ENCODE measurements around the gene ADGRV1.

Gene ADGRV1

GRCh38 chr5:91212714-91213092 is 654.1 kb downstream of the ADGRV1 start:
- Histone ChIP-seq H2AFZ (ENCODE audit: low read length) (no peak overlapping the region), H3K9ac (ENCODE audit: low read depth, low read length, poor library complexity, severe bottlenecking) (no peak overlapping the region), H3K4me2 (ENCODE audit: low read depth, low read length, poor library complexity, severe bottlenecking) (no peak overlapping the region)

More at GRCh38 chr5:91212714-91213092, 654.1 kb downstream of the ADGRV1 start:
- TF ChIP-seq EZH2phosphoT487 (IDR thresholded peaks at IDR 0.05; ENCODE audit: borderline replicate concordance) (no peak), CTCF (conservative IDR thresholded peaks at IDR 0.05; ENCODE audit: low read length) (no peak)
- no peaks in the 10 kb centered on the region for H3F3A ChIP-seq (ENCODE audit: low read depth)
- no peaks in the 10 kb centered on the region for H3K36me3 ChIP-seq (ENCODE audit: insufficient read depth, low read length)
- no peaks in the 10 kb centered on the region for H3K4me1 ChIP-seq (ENCODE audit: insufficient read depth, low read length, poor library complexity, severe bottlenecking)
- no peaks in the 10 kb centered on the region for H3K9me3 ChIP-seq (ENCODE audit: insufficient read depth, low read depth, low read length)
- H3K27me3 ChIP-seq (ENCODE audit: insufficient read depth, low read length, poor library complexity, severe bottlenecking): no peaks in the 10 kb centered on the region
- H3K79me2 ChIP-seq (ENCODE audit: insufficient read depth, low read length): no peaks in the 10 kb centered on the region
- H3K9me2 ChIP-seq (replicated peaks; ENCODE audit: low read depth, low read length): no peaks in the 10 kb centered on the region
- H3K4me3 ChIP-seq (ENCODE audit: low read length, poor library complexity, severe bottlenecking): no peak overlapping the region
- H4K20me1 ChIP-seq (ENCODE audit: insufficient read depth, low read length, poor library complexity, severe bottlenecking): no peaks in the 10 kb centered on the region

Measured in Loucy (cell line).